Activated CD4-positive, CD25-positive, alpha-beta regulatory T cell treated with anti-CD3 and anti-CD28 coated beads, Interleukin-2, amount 50 U/mL, for 16 hours (primary cell): Measurements from ENCODE around the gene ATP13A5.

ENCODE experiments used
- DNase-seq: peaks from one replicate; pipeline ENCODE4 v3.0.0-alpha.2; 2020; ENCODE audit warnings: low read depth, low spot score

Gene ATP13A5

DNA sequence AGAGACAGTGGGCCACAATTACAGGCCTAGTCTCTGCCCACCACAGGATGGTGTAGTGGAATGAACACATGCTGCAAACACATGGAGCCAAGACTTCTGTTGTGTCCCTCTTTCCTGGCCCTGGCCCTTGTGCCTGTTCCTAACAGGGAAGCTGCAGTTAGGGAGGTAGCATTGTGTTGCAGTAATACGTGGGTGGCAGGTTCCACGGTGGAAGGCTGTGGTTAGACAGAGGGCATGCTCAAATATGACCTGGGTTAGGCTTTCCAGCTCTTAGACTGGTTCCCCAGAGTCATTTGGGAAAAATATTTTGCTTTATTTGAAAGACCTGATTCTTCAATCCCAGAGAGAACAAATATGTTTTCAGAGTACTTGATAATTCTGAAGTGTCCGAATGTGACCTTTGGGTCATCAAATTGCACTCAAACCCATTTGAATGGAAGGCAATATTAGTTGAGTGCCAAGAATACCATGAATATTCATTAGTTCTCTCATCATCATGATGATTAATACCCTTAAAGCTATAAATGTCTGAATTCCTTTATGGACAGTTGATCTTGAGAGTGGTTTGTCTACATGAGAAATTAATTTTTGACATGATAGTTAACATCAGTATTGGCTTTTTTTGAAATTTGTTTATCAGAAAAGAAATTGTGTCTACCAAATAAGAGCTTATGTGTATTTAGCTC is 109.1 kb downstream of the ATP13A5 start:
- DNase-seq = no peak

- no peak for DNase-seq
These were observed 115.8 kb downstream of the ATP13A5 start for GRCh38 chr3:193262707-193263106.

DNA sequence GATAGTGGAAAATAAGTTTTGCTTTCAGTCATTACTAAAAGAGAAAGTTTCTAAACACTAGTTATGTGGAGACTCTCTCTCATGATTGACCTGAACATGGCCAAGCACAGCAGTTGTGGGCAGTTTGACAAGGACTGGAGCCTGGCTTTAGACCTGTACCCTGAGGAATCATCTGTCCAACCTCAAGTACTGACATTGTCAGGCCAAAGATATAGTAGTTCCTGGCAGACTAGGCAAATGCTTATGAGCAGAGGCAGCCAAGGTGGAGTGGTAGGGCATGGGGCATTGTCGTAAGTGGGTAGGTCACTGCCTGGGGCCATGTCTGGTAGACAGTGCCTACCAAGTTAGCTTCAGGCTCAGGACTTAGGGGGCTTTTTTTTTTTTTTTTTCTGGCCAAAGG is 116.6 kb downstream of the ATP13A5 start:
- DNase-seq = no peak

GRCh38 chr3:193253986-193254660 is 124.4 kb downstream of the ATP13A5 start:
- DNase-seq = no peak

DNA sequence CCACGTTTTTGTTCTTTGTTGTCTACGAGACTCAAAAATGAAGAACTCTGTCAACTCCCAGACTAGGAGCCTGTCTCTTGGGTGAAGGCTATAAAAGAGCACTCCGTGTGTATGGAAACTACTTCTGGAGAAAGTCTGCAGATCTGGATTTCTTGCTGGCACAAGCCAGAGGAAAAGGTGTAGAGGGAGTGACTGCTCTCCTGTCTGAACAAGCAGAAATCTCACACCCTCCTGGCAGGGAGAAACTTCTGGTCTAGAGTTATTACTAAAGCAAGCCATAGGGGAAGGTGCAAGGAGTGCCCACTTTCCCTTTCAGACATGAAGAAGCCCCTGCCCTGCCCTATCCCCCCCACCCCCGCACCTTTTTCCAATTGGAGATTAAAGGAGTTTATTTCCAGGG is 128.1 kb downstream of the ATP13A5 start:
- no peak for DNase-seq

DNA sequence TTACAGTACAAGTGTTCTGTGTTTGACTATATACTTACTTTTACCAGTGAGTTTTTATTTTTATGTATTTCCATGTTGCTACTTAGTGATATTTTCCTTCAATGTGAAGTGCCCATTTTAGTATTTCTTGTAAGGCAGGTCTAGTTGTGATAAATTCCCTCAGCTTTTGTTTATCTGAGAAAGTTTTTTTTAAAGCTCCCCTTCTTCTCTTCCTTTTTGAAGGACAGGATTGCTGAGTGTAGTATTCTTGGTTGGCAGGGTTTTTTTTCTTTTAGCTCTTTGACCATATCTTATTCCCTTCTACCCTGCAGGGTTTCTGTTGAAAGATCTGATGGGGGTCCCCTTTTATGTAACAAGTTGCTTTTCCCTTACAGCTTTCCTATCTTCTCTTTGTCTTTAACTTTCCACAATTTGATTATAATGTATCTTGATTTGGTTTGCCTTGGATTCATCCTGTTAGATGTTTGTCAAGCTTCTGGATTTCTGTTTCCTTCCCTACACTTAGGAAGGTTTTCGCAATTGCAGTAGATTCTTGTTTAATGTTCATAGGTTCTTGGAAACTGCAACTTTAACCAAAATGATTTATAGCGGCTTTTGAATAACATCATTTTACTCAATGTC is 129.6 kb downstream of the ATP13A5 start:
- DNase-seq = no peak

DNA sequence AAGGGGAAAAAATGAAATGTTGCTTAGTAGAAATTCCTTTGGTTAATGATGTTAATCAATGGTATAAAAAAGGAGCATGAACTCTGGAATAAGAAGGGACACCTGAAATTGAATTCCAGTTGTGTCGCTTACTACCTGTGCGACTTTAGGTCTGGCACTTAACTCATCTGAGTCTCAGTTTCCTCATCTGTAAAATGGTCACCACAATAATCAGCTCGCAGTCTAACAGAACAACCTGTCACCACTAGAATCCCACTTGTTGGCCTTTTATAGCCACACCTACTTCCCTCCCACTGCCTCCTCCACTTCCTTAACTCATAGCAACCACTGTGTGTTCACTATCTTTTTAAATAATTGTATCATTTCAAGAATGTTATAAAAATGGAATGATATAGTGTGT is 135.0 kb downstream of the ATP13A5 start:
- no peak for DNase-seq

DNA sequence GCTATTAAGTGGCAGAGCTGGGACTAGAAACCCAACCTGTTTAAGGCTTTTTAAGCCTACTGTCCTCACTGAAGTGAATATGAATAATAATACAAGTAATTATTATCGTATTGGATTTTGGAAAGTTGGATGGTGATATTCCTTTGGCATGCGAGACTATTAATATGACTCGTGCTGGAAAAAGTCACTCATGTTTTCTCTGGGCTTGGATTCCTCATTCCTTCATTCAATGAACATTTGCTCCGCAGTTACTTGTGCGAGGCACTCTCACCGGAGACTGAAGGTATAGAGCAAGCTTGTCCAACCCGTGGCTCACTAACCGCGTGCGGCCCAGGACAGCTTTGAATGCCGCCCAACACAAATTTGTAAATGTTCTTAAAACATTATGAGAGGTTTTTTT is 136.8 kb downstream of the ATP13A5 start:
- DNase-seq = no peak

- no peak for DNase-seq
These were observed 137.5 kb downstream of the ATP13A5 start, which contains the start of gene PLAAT1 for GRCh38 chr3:193240850-193241706. Gene PLAAT1, plus strand, starts transcription at chr3:193241222. Its CDS starts 14,429 bp downstream, at chr3:193255651.

- no peak for DNase-seq
These were observed 138.1 kb downstream of the ATP13A5 start for GRCh38 chr3:193240436-193240849.

DNA sequence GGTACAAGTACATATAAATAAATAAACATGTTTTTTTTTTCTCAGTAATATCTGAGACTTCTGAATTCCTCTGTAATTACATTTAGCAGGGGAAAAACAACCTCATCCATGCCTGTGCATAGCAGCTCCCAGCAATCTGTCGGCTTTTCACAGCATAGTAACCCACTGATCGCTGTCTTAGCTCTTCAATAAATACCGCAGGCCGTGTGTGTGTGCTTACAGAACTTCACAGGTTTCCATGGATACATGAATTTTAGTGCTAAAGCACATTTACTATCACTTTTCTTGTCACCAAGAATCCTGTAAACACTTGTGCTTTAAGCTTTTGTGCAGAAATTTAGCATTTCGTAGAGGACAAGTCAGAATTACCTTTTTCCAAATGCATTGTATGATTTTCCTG is 141.5 kb downstream of the ATP13A5 start:
- no peak for DNase-seq

DNA sequence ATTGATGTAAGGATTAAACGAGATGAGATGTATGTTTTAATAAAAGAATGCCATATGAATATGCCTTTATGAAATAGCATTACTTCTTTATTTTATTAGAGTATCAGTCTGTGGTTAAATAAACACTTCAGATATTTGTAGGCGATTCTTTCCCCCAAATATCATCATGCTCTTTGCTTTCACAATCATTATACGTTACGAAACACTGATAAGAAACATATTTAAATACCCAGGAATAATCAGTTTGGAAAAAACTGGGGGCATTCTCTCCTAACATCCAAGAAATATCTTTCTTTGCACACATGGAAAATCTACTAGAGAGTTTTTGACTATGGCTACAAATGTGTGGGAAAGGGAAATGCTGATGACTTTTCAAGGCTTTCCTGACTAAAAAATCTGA is 142.0 kb downstream of the ATP13A5 start:
- no peak for DNase-seq

DNA sequence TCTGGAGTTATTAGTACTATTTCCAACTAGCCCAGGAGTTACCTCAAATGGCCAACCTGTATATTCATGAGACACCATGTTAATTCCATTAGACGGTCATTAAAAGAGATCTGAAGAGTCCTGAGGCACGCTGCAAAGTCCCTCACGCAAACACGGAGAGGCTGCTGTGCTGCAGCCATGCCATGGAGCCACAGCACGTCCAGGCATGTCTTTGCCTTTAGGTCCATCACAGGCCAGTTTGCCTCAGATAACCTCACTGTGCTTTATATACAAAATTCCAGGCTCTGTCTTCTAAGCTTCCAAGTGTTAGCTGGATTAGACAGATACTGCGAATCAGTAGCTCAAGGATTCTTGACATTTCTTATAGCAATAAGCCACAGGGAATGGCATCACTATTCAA is 147.4 kb downstream of the ATP13A5 start:
- DNase-seq = no peak

DNA sequence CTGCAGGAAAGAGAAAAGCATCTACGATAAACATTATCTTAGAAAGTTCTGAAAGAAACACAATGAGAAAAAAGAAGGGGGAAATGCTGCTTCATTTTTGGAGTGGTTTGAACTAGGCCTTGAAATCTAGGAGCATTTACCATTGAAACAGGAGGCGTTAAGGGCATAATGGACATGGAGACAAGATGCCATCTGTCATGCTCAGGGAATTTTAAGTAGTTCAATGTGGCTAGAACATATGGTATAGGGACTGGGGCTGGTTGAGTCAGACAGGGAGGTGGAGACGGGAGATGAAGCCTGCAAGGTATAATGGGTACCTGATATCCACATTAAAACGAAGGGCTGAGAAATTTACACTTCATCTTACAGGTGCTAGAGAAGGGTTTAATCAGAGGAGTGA is 147.9 kb downstream of the ATP13A5 start:
- no peak for DNase-seq

DNA sequence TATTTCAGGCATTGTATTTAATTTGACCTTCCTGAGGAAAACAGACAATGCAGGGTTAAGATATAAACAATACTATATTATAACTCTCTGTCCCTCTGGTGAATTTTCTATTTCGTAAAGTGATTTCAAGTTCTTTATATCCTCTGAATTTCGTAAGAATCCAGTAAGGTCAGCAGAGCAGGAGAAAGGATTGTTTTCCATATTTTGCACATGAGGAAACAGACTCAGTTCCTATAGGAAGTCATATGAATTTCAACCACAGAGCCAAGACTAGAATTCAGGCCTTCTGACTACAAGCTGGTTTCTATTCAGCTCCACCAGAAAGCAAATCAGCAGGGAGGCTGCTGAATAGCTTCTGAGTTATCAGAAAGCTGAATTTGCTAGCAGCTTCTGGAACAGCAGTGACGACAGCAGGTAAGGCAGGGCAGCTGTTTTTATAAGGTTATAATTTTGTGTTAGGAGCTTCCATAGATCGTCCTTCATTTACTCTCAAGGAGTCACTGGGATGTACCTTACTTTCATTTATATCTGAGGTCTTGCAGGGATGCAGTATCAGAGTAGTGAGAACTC is 148.6 kb downstream of the ATP13A5 start:
- DNase-seq = no peak

DNA sequence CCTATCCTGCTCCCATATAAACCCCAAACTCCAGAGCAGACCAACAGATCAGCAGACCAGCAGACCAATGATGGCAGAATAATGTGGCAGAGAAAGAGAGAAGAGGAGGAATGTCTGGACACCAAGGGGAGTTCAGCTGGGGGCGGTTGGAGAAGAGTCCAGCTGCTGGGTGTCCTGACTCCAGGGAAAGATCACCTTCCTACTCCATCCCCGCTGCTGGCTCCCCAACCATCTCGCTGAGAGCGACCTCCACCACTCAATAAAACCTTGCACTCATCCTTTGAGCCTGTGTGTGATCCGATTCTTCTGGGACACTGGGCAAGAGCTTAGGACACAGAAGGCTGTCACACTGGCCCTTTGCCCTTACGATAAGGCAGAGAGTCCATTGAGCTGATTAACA is 150.3 kb downstream of the ATP13A5 start:
- DNase-seq = no peak

- DNase-seq = no peak
These were observed 153.0 kb downstream of the ATP13A5 start for GRCh38 chr3:193225302-193226125.
